NCI-H2227 (cell line): ENCODE measurements around the gene CNOT10.
A peak's percentile ranks its signal among the peaks of the same experiment; 100 is the strongest.
"Not testable (repeated sequence)": the region's sequence is repeated elsewhere in the genome, so short reads cannot be mapped to it uniquely, and the experiment has no call there.

Experiments
- DNase-seq: peaks from one replicate; lab custom pipeline; 2025; ENCODE audit not compliant: unreplicated experiment; lab: John Stamatoyannopoulos, UW

The CNOT10 gene

GRCh38 chr3:32691847-32692246 lies 6.9 kb downstream of the CNOT10 start:
- no peak for DNase-seq

- DNase-seq = no peak
These were observed 11.5 kb downstream of the CNOT10 start for GRCh38 chr3:32696523-32696922.

GRCh38 chr3:32698506-32698905 lies 13.5 kb downstream of the CNOT10 start:
- DNase-seq = no peak

- no peak for DNase-seq
These were observed 14.4 kb downstream of the CNOT10 start for GRCh38 chr3:32699429-32699828.

- DNase-seq = no peak
These were observed 15.3 kb downstream of the CNOT10 start for GRCh38 chr3:32700244-32700643.

GRCh38 chr3:32703491-32703972 lies 18.5 kb downstream of the CNOT10 start:
- no peak for DNase-seq

GRCh38 chr3:32705232-32705631 lies 20.2 kb downstream of the CNOT10 start:
- no peak for DNase-seq

- DNase-seq = no peak
These were observed 21.5 kb downstream of the CNOT10 start for GRCh38 chr3:32706348-32707025.

- no peak for DNase-seq
These were observed 22.0 kb downstream of the CNOT10 start for GRCh38 chr3:32707026-32707370.

GRCh38 chr3:32708672-32709283 lies 23.8 kb downstream of the CNOT10 start:
- no peak for DNase-seq

GRCh38 chr3:32709346-32709745 lies 24.4 kb downstream of the CNOT10 start:
- no peak for DNase-seq

- DNase-seq = no peak
These were observed 27.6 kb downstream of the CNOT10 start for GRCh38 chr3:32712506-32713055.

- no peak for DNase-seq
These were observed 28.2 kb downstream of the CNOT10 start for GRCh38 chr3:32713181-32713580.

GRCh38 chr3:32719335-32719734 lies 34.3 kb downstream of the CNOT10 start:
- DNase-seq = no peak

- no peak for DNase-seq
These were observed 34.9 kb downstream of the CNOT10 start for GRCh38 chr3:32719931-32720330.

- no peak for DNase-seq
These were observed 40.7 kb downstream of the CNOT10 start for GRCh38 chr3:32725721-32726120.

- peak; percentile 19 for DNase-seq
These were observed 48.7 kb downstream of the CNOT10 start for GRCh38 chr3:32733631-32734229.

- DNase-seq = no peak
These were observed 49.8 kb downstream of the CNOT10 start for GRCh38 chr3:32734756-32735155.

GRCh38 chr3:32743470-32743869 lies 58.5 kb downstream of the CNOT10 start:
- not testable (repeated sequence) for DNase-seq

GRCh38 chr3:32743934-32744333 lies 58.9 kb downstream of the CNOT10 start:
- no peak for DNase-seq

GRCh38 chr3:32751377-32751776 lies 66.4 kb downstream of the CNOT10 start:
- DNase-seq = no peak

- no peak for DNase-seq
These were observed 70.8 kb downstream of the CNOT10 start for GRCh38 chr3:32755761-32756160.
